GM23338 (cell line): ENCODE measurements around the gene ABHD6.

Source experiments
- CREB1 ChIP-seq: fragments of 250-450 bp; sonication (Bioruptor Pico); IDR thresholded peaks from 2 replicates; pipeline ENCODE4 v1.5.0; 2020; ENCODE audit warnings: low read depth, mild to moderate bottlenecking, moderate library complexity
- ETS1 ChIP-seq: IDR thresholded peaks from 2 replicates; pipeline ENCODE4 v1.6.1; 2016; ENCODE audit warnings: antibody characterized with exemption
- EZH2 ChIP-seq: fragments of 200-600 bp; sonication (generic); IDR thresholded peaks from one replicate; pipeline ENCODE4 v1.8.0; 2017; ENCODE audit warnings: antibody characterized with exemption, mild to moderate bottlenecking, low read depth; ENCODE audit not compliant: unreplicated experiment
- EZH2phosphoT487 ChIP-seq: fragments of 200-600 bp; sonication (generic); IDR thresholded peaks from one replicate; pipeline ENCODE4 v1.8.1; 2018; ENCODE audit warnings: antibody characterized with exemption; ENCODE audit not compliant: unreplicated experiment
- POLR2AphosphoS5 ChIP-seq: IDR thresholded peaks from 2 replicates; pipeline ENCODE4 v1.6.1; 2016; ENCODE audit warnings: antibody characterized with exemption, low read depth
- REST ChIP-seq: IDR thresholded peaks from one replicate; pipeline ENCODE4 v1.6.1; 2018; ENCODE audit warnings: antibody characterized with exemption; ENCODE audit not compliant: unreplicated experiment
- STAT1 ChIP-seq: IDR thresholded peaks from one replicate; pipeline ENCODE4 v1.6.1; 2016; ENCODE audit warnings: antibody characterized with exemption; ENCODE audit not compliant: unreplicated experiment
- TF ChIP-seq, protein P1 (sequence below), 2 experiments: fragments of 200-600 bp in 1 of 2; sonication (generic) in 1 of 2; conservative IDR thresholded peaks; 2 replicates each; pipeline versions ENCODE4 v1.5.1 to v1.6.1; 2016 to 2017; ENCODE audit warnings: antibody characterized with exemption in 2 of 2, low read depth in 2 of 2, mild to moderate bottlenecking in 2 of 2, moderate library complexity in 1 of 2

DNA sequence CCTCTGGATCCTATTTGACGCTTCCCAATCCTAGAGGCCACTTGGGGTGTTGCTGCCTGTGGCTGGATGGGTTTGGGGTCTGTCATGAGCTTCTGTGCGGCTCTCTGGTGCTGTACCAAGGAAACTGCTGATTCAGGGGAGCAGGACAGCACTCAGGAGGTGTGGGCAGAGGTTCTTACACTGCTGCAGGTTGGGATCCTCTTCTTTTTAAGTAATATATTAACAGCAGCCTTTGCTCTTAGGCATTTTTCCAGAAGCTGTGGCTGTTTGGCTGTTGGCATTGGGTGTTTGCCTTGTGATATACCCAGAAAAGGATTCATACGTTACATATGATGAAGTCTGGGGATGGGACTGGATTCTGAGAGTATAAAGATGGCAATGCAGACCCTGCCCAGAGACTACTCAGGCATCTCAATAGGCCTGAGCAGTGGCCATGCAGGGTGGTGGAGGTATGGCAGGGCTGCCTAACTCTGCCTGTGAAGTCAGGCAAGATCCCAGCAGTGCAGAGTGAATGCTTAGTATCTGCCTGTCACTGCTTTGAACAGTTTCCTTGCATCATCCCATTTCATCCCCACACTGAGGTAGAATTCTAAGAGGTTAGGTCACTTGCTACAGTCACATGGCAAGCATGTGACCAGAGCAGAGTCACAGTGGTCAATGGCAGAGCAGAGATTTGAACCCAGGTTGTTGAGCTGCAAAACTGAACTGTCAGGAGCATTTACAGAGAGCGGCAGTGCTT, 3.9 kb downstream of the ABHD6 start:
- TF ChIP-seq POLR2AphosphoS5 (no peak), CREB1 (CRISPR knock-in tag) (no peak), EZH2 (no peak), REST (no peak), ETS1 (no peak), STAT1 (no peak), EZH2phosphoT487 (no peak)
- TF ChIP-seq, protein P1, sequence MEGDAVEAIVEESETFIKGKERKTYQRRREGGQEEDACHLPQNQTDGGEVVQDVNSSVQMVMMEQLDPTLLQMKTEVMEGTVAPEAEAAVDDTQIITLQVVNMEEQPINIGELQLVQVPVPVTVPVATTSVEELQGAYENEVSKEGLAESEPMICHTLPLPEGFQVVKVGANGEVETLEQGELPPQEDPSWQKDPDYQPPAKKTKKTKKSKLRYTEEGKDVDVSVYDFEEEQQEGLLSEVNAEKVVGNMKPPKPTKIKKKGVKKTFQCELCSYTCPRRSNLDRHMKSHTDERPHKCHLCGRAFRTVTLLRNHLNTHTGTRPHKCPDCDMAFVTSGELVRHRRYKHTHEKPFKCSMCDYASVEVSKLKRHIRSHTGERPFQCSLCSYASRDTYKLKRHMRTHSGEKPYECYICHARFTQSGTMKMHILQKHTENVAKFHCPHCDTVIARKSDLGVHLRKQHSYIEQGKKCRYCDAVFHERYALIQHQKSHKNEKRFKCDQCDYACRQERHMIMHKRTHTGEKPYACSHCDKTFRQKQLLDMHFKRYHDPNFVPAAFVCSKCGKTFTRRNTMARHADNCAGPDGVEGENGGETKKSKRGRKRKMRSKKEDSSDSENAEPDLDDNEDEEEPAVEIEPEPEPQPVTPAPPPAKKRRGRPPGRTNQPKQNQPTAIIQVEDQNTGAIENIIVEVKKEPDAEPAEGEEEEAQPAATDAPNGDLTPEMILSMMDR (conservative IDR thresholded peaks at IDR 0.05; ENCODE audit: low read depth in 2 of 2), result no peak
